Body of pancreas (tissue), 4 donors: Measurements from ENCODE around the gene RNF180.

Experiments used
- POLR2A ChIP-seq, 3 donors: fragments of 450-650 bp; IDR thresholded peaks; one replicate each; pipeline ENCODE4 v1.6.1; 2016; ENCODE audit warnings: antibody characterized with exemption in 3 of 3, mild to moderate bottlenecking in 2 of 3
- TF ChIP-seq, protein P1 (sequence below), 7 experiments: fragments of 450-650 bp in 4 of 7; fragments of 200-600 bp in 3 of 7; sonication (generic) in 3 of 7; IDR thresholded peaks; one replicate each; pipeline ENCODE4 v1.5.1; 2016 to 2019; ENCODE audit warnings: antibody characterized with exemption in 7 of 7

DNA sequence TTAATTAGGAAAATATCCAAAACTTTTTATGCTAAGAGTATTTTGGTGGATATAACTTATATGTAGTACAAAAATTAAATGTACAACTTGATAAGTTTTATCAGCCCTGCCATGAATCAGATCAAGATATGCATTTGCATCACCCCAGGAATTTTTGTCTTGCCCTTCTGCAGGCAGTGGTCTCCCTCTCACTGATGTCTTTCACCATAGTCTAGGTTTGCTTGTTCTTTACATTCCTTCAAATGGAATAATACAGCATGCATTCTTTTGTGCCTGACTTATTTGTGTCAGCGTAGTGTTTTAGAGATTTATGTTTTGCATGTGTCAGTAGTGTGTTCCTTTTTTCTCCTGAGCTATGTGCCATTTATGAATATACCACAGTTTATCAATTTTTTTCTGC is 36.4 kb downstream of the RNF180 start:
- TF ChIP-seq, protein P1, sequence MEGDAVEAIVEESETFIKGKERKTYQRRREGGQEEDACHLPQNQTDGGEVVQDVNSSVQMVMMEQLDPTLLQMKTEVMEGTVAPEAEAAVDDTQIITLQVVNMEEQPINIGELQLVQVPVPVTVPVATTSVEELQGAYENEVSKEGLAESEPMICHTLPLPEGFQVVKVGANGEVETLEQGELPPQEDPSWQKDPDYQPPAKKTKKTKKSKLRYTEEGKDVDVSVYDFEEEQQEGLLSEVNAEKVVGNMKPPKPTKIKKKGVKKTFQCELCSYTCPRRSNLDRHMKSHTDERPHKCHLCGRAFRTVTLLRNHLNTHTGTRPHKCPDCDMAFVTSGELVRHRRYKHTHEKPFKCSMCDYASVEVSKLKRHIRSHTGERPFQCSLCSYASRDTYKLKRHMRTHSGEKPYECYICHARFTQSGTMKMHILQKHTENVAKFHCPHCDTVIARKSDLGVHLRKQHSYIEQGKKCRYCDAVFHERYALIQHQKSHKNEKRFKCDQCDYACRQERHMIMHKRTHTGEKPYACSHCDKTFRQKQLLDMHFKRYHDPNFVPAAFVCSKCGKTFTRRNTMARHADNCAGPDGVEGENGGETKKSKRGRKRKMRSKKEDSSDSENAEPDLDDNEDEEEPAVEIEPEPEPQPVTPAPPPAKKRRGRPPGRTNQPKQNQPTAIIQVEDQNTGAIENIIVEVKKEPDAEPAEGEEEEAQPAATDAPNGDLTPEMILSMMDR (IDR thresholded peaks at IDR 0.05), result no peak
- TF ChIP-seq POLR2A (IDR thresholded peaks at IDR 0.05), result no peak
